Activated naive CD4-positive, alpha-beta T cell treated with anti-CD3 and anti-CD28 coated beads, Interleukin-2, amount 10 ng/mL, durations not matched to agents 7 days and 5 days (primary cell): Measurements from ENCODE around the gene RAB40B.

Experiments used
- CTCF ChIA-PET: fragments of 350-600 bp; sonication (Branson Sonifier 250); formaldehyde crosslinking; loops from one replicate; lab custom pipeline; 2021; ENCODE audit warnings: antibody characterized with exemption; lab: Charles Lee
- DNase-seq: peaks from one replicate; pipeline ENCODE4 v3.0.0-alpha.2; 2020
- H3K27ac Mint-ChIP-seq: one replicate; pipeline ENCODE4 v1.8.0; 2021; ENCODE audit warnings: mild to moderate bottlenecking, moderate library complexity, mixed read lengths
- H3K27me3 Mint-ChIP-seq: one replicate; pipeline ENCODE4 v1.8.0; 2021; ENCODE audit warnings: mild to moderate bottlenecking, mixed read lengths
- H3K36me3 Mint-ChIP-seq: one replicate; pipeline ENCODE4 v1.8.0; 2021; ENCODE audit warnings: mixed read lengths
- H3K4me1 Mint-ChIP-seq: one replicate; pipeline ENCODE4 v1.8.0; 2021; ENCODE audit warnings: mixed read lengths
- H3K4me3 Mint-ChIP-seq: one replicate; pipeline ENCODE4 v1.8.0; 2021; ENCODE audit warnings: mild to moderate bottlenecking, moderate library complexity, mixed read lengths
- H3K9me3 Mint-ChIP-seq: one replicate; pipeline ENCODE4 v1.8.0; 2021; ENCODE audit warnings: mixed read lengths

The RAB40B gene

DNA sequence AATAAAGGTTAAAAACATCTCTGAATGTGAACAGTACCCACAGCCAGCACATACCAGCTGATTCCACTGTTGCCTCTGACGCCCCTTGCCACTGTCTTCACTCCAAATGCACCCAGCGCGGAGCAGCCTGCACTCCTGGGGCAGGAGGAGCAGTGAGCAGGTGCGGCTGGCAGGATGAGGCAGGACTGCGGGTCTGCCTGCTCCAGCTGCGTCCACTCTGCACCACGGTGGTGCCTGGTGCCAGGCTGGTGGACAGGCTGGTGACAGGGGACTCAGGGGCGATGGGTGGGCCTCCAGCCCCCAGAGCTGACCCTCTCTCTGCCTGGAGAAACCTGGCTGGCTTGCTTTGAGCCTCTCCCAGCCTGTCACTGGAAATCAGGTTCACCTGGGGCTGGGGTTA is 9.4 kb downstream of the RAB40B start:
- CTCF ChIA-PET: no interaction called here
- Mint-ChIP-seq H3K27me3 (peaks cover 4% of the 10 kb centered on the region), H3K4me3 (no peak overlapping the region), H3K36me3 (no peaks in the 10 kb centered on the region), H3K27ac (no peak overlapping the region), H3K4me1 (no peaks in the 10 kb centered on the region), H3K9me3 (peaks cover 3% of the 10 kb centered on the region)
- no peak for DNase-seq

GRCh38 chr17:82687871-82688270 is 10.6 kb downstream of the RAB40B start:
- Mint-ChIP-seq H3K9me3 (no peaks in the 10 kb centered on the region), H3K36me3 (no peaks in the 10 kb centered on the region), H3K27ac (no peak overlapping the region), H3K4me1 (no peaks in the 10 kb centered on the region), H3K27me3 (peaks cover 7% of the 10 kb centered on the region), H3K4me3 (no peak overlapping the region)
- no peak for DNase-seq
- CTCF ChIA-PET: interaction anchor here (0.6 kb wide), 1 partner anchor 91 kb away, joined by 4 read pairs; no protein-coding TSS in a partner anchor

DNA sequence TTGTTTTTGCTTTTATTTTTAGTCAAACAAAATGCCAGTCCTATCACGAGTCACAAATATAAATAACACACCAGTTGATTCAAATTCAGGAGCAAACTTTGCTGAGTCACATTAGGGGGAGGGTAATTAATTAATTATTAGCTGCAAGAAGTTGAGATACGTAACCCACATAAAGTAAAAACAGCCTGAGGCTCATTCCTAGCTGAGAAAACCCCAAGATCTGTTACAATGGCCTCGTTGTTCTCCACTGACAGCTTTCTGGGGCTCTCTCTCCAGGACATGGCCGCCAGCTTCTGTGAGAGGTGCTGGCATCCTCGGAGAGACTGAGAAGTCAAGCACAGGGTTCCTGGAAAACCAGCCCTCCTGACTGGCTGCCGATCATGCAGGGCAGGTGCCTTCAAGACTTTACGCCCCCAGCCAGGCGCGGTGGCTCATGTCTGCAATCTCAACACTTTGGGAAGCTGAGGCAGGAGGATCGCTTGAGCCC is 11.1 kb downstream of the RAB40B start:
- CTCF ChIA-PET: interaction anchor here (0.6 kb wide), 1 partner anchor 91 kb away, joined by 4 read pairs; no protein-coding TSS in a partner anchor
- Mint-ChIP-seq H3K27me3 (peaks cover 7% of the 10 kb centered on the region), H3K9me3 (no peaks in the 10 kb centered on the region), H3K36me3 (no peaks in the 10 kb centered on the region), H3K4me3 (no peak overlapping the region), H3K27ac (no peak overlapping the region), H3K4me1 (no peaks in the 10 kb centered on the region)
- no peak for DNase-seq

- Mint-ChIP-seq H3K4me1 (no peaks in the 10 kb centered on the region), H3K27me3 (peaks cover 7% of the 10 kb centered on the region), H3K27ac (no peak overlapping the region), H3K9me3 (peaks cover 4% of the 10 kb centered on the region), H3K36me3 (peaks cover 6% of the 10 kb centered on the region), H3K4me3 (no peak overlapping the region)
- CTCF ChIA-PET: interaction anchor here (1.2 kb wide), 1 partner anchor 18 kb away, joined by 4 read pairs; no protein-coding TSS in a partner anchor
- DNase-seq: no peak
Measured at GRCh38 chr17:82686366-82687324, 11.9 kb downstream of the RAB40B start.

DNA sequence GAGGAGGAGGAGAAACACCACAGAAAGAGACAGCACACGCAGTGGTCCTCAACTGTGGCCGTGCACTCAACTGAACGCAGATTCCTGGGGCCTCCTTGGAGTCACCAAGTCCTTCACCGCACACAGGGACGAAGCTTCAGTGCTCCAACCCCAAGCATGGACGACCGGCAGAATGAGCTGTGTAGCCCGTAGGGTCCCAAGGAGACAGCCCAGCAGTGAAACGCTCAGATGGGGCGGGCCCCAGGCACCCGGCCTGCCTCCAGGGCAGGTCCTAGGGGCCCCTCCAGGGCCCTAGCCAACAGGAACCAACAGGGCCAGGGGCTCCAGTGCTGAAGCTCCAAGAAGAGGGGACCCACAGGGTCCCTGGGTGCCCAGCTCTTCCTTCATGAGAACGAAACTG is 13.2 kb downstream of the RAB40B start:
- CTCF ChIA-PET: interaction anchor here (0.7 kb wide), 1 partner anchor 58 kb away, joined by 3 read pairs; no protein-coding TSS in a partner anchor
- no peak overlapping the region for H3K4me3 Mint-ChIP-seq

GRCh38 chr17:82684228-82684841 is 14.2 kb downstream of the RAB40B start:
- Mint-ChIP-seq H3K9me3 (peaks cover 8% of the 10 kb centered on the region), H3K4me1 (no peaks in the 10 kb centered on the region)
- CTCF ChIA-PET: no interaction called here

More for the DNA sequence above, 13.2 kb downstream of the RAB40B start:
- DNase-seq: no peak
- Mint-ChIP-seq H3K9me3 (peaks cover 8% of the 10 kb centered on the region), H3K27me3 (peaks cover 7% of the 10 kb centered on the region), H3K4me1 (no peaks in the 10 kb centered on the region), H3K27ac (no peak overlapping the region), H3K36me3 (peaks cover 6% of the 10 kb centered on the region)

DNA sequence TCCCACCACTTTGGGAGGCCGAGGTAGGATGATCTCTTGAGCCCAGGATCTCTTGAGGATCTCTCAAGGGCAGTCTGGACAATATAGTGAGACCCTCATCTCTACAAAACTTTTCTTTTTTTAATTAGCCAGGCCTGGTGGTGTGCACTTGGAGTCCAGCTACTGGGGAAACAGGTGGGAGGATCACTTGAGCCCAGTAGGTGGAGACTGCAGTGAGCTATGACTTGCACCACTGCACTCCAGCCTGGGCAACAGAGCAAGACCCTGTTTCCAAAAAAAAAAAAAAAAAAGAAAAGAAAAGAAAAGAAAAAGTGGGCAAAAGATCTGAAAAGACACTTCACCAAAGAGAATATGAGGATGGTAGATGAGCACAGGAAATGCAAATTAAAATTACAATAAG is 15.0 kb downstream of the RAB40B start:
- peaks cover 6% of the 10 kb centered on the region for H3K36me3 Mint-ChIP-seq
- H3K4me3 Mint-ChIP-seq: no peak overlapping the region
- H3K27me3 Mint-ChIP-seq: peaks cover 3% of the 10 kb centered on the region
- peaks cover 8% of the 10 kb centered on the region for H3K9me3 Mint-ChIP-seq
- DNase-seq: no peak
- CTCF ChIA-PET: no interaction called here
- H3K27ac Mint-ChIP-seq: no peak overlapping the region
- H3K4me1 Mint-ChIP-seq: no peaks in the 10 kb centered on the region

More at GRCh38 chr17:82684228-82684841, 14.2 kb downstream of the RAB40B start:
- Mint-ChIP-seq H3K27ac (no peak overlapping the region), H3K4me3 (no peak overlapping the region), H3K36me3 (peaks cover 6% of the 10 kb centered on the region), H3K27me3 (peaks cover 3% of the 10 kb centered on the region)
- no peak for DNase-seq

GRCh38 chr17:82681547-82681946 is 17.0 kb downstream of the RAB40B start:
- peak overlapping the region; percentile 50 for H3K27ac Mint-ChIP-seq
- H3K27me3 Mint-ChIP-seq: peaks cover 3% of the 10 kb centered on the region
- DNase-seq: no peak
- H3K4me1 Mint-ChIP-seq: no peaks in the 10 kb centered on the region
- H3K4me3 Mint-ChIP-seq: no peak overlapping the region
- CTCF ChIA-PET: no interaction called here
- H3K9me3 Mint-ChIP-seq: peaks cover 8% of the 10 kb centered on the region
- H3K36me3 Mint-ChIP-seq: peaks cover 6% of the 10 kb centered on the region

- Mint-ChIP-seq H3K4me3 (no peak overlapping the region), H3K27ac (no peak overlapping the region), H3K9me3 (peaks cover 8% of the 10 kb centered on the region), H3K36me3 (peaks cover 6% of the 10 kb centered on the region), H3K4me1 (no peaks in the 10 kb centered on the region), H3K27me3 (peaks cover 10% of the 10 kb centered on the region)
- DNase-seq: no peak
- CTCF ChIA-PET: interaction anchor here (1.6 kb wide), 1 partner anchor 11 kb away, joined by 3 read pairs; no protein-coding TSS in a partner anchor
Measured at GRCh38 chr17:82679586-82680465, 18.7 kb downstream of the RAB40B start.

GRCh38 chr17:82678265-82678891 is 20.1 kb downstream of the RAB40B start:
- DNase-seq: no peak
- CTCF ChIA-PET: no interaction called here

DNA sequence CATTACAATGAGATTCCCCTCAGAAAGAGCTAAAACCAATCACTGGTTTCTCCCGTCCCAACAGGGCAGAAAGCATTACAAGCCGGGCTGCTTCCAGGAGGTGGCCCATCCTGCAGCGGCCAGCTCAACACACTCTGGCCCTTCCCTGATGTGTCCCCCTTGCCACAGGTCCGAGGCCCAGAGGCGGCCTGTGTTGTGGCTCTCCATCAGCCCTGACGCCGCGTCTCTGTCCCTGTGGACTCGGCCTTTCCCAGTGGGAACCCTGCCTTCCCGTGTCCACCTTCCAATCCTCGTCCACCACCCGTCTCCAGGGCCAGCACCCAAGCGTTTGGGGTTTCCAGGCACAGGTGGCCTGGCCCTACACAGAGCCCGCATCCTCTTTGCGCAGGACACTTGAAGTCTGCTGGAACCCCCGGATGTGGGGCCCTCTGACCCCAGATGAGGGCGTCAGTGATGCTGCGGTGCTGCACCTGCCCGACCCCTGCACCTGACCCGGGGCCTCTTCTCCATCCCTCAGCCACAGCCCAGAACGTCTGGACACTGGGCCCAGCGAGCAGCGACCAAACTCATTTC is 21.1 kb downstream of the RAB40B start:
- H3K4me3 Mint-ChIP-seq: no peak overlapping the region
- peaks cover 6% of the 10 kb centered on the region for H3K36me3 Mint-ChIP-seq
- CTCF ChIA-PET: no interaction called here
- H3K9me3 Mint-ChIP-seq: peaks cover 8% of the 10 kb centered on the region
- peaks cover 6% of the 10 kb centered on the region for H3K27me3 Mint-ChIP-seq
- DNase-seq: no peak
- H3K4me1 Mint-ChIP-seq: no peaks in the 10 kb centered on the region
- no peak overlapping the region for H3K27ac Mint-ChIP-seq

More at GRCh38 chr17:82678265-82678891, 20.1 kb downstream of the RAB40B start:
- peaks cover 6% of the 10 kb centered on the region for H3K36me3 Mint-ChIP-seq
- peaks cover 8% of the 10 kb centered on the region for H3K9me3 Mint-ChIP-seq
- no peak overlapping the region for H3K27ac Mint-ChIP-seq
- H3K27me3 Mint-ChIP-seq: peaks cover 6% of the 10 kb centered on the region
- no peak overlapping the region for H3K4me3 Mint-ChIP-seq
- no peaks in the 10 kb centered on the region for H3K4me1 Mint-ChIP-seq

DNA sequence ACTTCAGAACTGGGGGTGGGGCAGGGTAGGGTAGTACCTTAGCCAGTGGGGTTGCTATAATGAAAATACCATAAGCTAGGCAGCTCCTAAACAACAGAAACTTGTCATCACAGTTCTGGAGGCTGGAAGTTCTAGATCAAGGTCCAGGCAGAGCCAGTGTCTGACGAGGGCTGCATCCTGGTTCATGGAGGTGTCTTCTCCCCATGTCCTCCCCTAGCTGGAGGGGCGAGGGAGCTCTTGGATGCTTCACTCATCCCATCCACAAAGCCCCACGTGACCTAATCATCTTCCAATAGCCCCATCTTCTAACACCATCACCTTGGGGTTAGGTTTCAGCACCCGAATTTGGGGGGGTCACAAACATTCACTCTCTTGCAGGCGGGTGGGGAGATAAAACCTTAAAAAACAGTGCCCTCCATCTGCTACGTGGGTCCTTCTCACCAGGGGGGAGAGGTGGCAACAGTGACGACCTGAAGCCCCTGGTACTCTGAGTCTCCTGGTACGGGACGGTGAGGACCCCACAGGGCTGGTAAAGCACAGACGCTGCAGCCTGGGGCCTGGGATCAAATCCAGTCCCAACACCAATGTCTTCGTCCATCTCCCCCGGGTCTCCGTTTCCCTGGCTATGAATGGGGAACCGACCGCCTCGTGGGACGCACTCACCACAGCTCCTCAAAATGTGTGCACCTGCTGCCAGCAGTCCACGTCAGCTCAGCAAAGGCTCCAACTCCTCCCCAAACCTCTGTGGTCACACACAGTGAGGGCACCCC is 22.8 kb downstream of the RAB40B start:
- peaks cover 6% of the 10 kb centered on the region for H3K27me3 Mint-ChIP-seq
- no peaks in the 10 kb centered on the region for H3K9me3 Mint-ChIP-seq
- no peak overlapping the region for H3K27ac Mint-ChIP-seq
- CTCF ChIA-PET: interaction anchor here (1.0 kb wide), 1 partner anchor 103 kb away, joined by 3 read pairs; no protein-coding TSS in a partner anchor
- H3K4me3 Mint-ChIP-seq: no peak overlapping the region
- no peak for DNase-seq
- no peaks in the 10 kb centered on the region for H3K4me1 Mint-ChIP-seq
- no peaks in the 10 kb centered on the region for H3K36me3 Mint-ChIP-seq
